GM23338 (cell line): ENCODE results near the gene CYP46A1. TPM values are rescaled to one million over a fixed set of nuclear protein-coding genes. Genes with fewer than 3 reads are reported as not detected.

Experiments
- ATAC-seq: fragments of 200-7000 bp; cut with Tn5 transposase; 3 replicates; pipeline ENCODE4 v1.9.1; 2020
- DNase-seq: peaks from one replicate; pipeline ENCODE4 v3.0.0-alpha.2; 2015; ENCODE audit warnings: low spot score
- H2AFZ ChIP-seq: fragments of 200-600 bp; sonication (generic); 2 replicates; pipeline ENCODE4 v1.8.0; 2016; ENCODE audit warnings: antibody characterized with exemption, mild to moderate bottlenecking, moderate library complexity
- H3F3A ChIP-seq: fragments of 200-600 bp; sonication (generic); replicated peaks from 2 replicates; pipeline ENCODE4 v1.8.0; 2017; ENCODE audit warnings: antibody characterized with exemption, mixed run types, low read depth
- H3K27ac ChIP-seq: fragments of 200-600 bp; sonication (generic); 2 replicates; pipeline ENCODE4 v1.6.1; 2016; ENCODE audit warnings: low read depth
- H3K27me3 ChIP-seq: fragments of 200-600 bp; sonication (generic); 2 replicates; pipeline ENCODE4 v1.8.0; 2016; ENCODE audit warnings: mild to moderate bottlenecking, mixed run types, moderate library complexity; ENCODE audit not compliant: insufficient read depth
- H3K36me3 ChIP-seq: fragments of 200-600 bp; sonication (generic); 2 replicates; pipeline ENCODE4 v1.8.0; 2016; ENCODE audit warnings: mild to moderate bottlenecking; ENCODE audit not compliant: insufficient read depth
- H3K4me1 ChIP-seq: fragments of 200-600 bp; sonication (generic); 2 replicates; pipeline ENCODE4 v1.8.0; 2016; ENCODE audit warnings: mild to moderate bottlenecking, moderate library complexity; ENCODE audit not compliant: insufficient read depth
- H3K4me2 ChIP-seq: fragments of 200-600 bp; sonication (generic); 2 replicates; pipeline ENCODE4 v1.7.1; 2017; ENCODE audit warnings: mixed run types
- H3K4me3 ChIP-seq: fragments of 200-600 bp; sonication (generic); 2 replicates; pipeline ENCODE4 v1.6.1; 2016; ENCODE audit warnings: mixed run types
- H3K79me2 ChIP-seq: fragments of 200-600 bp; sonication (generic); replicated peaks from 2 replicates; pipeline ENCODE4 v1.8.0; 2017; ENCODE audit warnings: mild to moderate bottlenecking; ENCODE audit not compliant: insufficient read depth
- H3K9me2 ChIP-seq: fragments of 200-600 bp; sonication (generic); 2 replicates; pipeline ENCODE4 v1.8.0; 2017; ENCODE audit not compliant: insufficient read depth
- H4K20me1 ChIP-seq: fragments of 200-600 bp; sonication (generic); replicated peaks from 2 replicates; pipeline ENCODE4 v1.8.0; 2017; ENCODE audit warnings: mild to moderate bottlenecking; ENCODE audit not compliant: insufficient read depth
- H3K27ac Mint-ChIP-seq: 2 replicates; pipeline ENCODE4 v1.8.0; 2020; ENCODE audit warnings: inconsistent platforms, mild to moderate bottlenecking, moderate library complexity, mixed read lengths
- H3K27me3 Mint-ChIP-seq: 3 replicates; pipeline ENCODE4 v1.8.0; 2022; ENCODE audit warnings: low read depth, mild to moderate bottlenecking, moderate library complexity, mixed read lengths, inconsistent platforms; ENCODE audit not compliant: insufficient read depth, poor library complexity
- H3K36me3 Mint-ChIP-seq: 3 replicates; pipeline ENCODE4 v1.8.0; 2021; ENCODE audit warnings: low read depth, mild to moderate bottlenecking, inconsistent platforms, moderate library complexity, mixed read lengths
- H3K4me1 Mint-ChIP-seq: 3 replicates; pipeline ENCODE4 v1.8.0; 2020; ENCODE audit warnings: mild to moderate bottlenecking, inconsistent platforms, mixed read lengths
- H3K4me3 Mint-ChIP-seq: 3 replicates; pipeline ENCODE4 v1.8.0; 2021; ENCODE audit warnings: moderate library complexity, mild to moderate bottlenecking, inconsistent platforms, mixed read lengths
- H3K9me3 Mint-ChIP-seq: 3 replicates; pipeline ENCODE4 v1.8.0; 2020; ENCODE audit warnings: moderate library complexity, mild to moderate bottlenecking, inconsistent platforms, mixed read lengths
- EZH2 ChIP-seq: fragments of 200-600 bp; sonication (generic); IDR thresholded peaks from one replicate; pipeline ENCODE4 v1.8.0; 2017; ENCODE audit warnings: antibody characterized with exemption, mild to moderate bottlenecking, low read depth; ENCODE audit not compliant: unreplicated experiment
- EZH2phosphoT487 ChIP-seq: fragments of 200-600 bp; sonication (generic); IDR thresholded peaks from one replicate; pipeline ENCODE4 v1.8.1; 2018; ENCODE audit warnings: antibody characterized with exemption; ENCODE audit not compliant: unreplicated experiment
- NANOG ChIP-seq: IDR thresholded peaks from 2 replicates; pipeline ENCODE4 v1.6.1; 2016; ENCODE audit warnings: antibody characterized with exemption, borderline replicate concordance
- STAT1 ChIP-seq: IDR thresholded peaks from one replicate; pipeline ENCODE4 v1.6.1; 2016; ENCODE audit warnings: antibody characterized with exemption; ENCODE audit not compliant: unreplicated experiment
- ZNF114 ChIP-seq: fragments of 250-450 bp; sonication (Bioruptor Pico); IDR thresholded peaks from 2 replicates; pipeline ENCODE4 v1.5.0; 2020; ENCODE audit warnings: mild to moderate bottlenecking, moderate library complexity
- ZNF331 ChIP-seq: fragments of 250-450 bp; sonication (Bioruptor Pico); IDR thresholded peaks from 2 replicates; pipeline ENCODE4 v1.5.0; 2020; ENCODE audit warnings: low read depth, mild to moderate bottlenecking, moderate library complexity
- polyA plus RNA-seq: library from polyadenylated mRNA; unstranded; fragments of >200 nt; fragmentation: Nextera tagmentation; extraction: Ambion mirVana; gene quantifications from 2 replicates; pipeline ENCODE4 v1.2.1, GENCODE V29; 2016
- total RNA-seq: library from RNA; depleted of rRNA; stranded (reverse); fragments of >200 nt; shearing (Covaris generic); gene quantifications from 2 replicates; pipeline ENCODE4 v1.2.3, GENCODE V29; 2014
- TF ChIP-seq, protein P1 (sequence below), 2 experiments: fragments of 200-600 bp in 1 of 2; sonication (generic) in 1 of 2; conservative IDR thresholded peaks; 2 replicates each; pipeline versions ENCODE4 v1.5.1 to v1.6.1; 2016 to 2017; ENCODE audit warnings: antibody characterized with exemption in 2 of 2, low read depth in 2 of 2, mild to moderate bottlenecking in 2 of 2, moderate library complexity in 1 of 2
- TF ChIP-seq, protein P2 (sequence below): fragments of 250-450 bp; sonication (Bioruptor Pico); IDR thresholded peaks from 2 replicates; pipeline ENCODE4 v1.5.0; 2020; ENCODE audit warnings: mild to moderate bottlenecking, moderate library complexity

The CYP46A1 gene
- total and polyA plus RNA-seq, 2 experiments from 2014 or later = 0.59 to 0.66 TPM

DNA sequence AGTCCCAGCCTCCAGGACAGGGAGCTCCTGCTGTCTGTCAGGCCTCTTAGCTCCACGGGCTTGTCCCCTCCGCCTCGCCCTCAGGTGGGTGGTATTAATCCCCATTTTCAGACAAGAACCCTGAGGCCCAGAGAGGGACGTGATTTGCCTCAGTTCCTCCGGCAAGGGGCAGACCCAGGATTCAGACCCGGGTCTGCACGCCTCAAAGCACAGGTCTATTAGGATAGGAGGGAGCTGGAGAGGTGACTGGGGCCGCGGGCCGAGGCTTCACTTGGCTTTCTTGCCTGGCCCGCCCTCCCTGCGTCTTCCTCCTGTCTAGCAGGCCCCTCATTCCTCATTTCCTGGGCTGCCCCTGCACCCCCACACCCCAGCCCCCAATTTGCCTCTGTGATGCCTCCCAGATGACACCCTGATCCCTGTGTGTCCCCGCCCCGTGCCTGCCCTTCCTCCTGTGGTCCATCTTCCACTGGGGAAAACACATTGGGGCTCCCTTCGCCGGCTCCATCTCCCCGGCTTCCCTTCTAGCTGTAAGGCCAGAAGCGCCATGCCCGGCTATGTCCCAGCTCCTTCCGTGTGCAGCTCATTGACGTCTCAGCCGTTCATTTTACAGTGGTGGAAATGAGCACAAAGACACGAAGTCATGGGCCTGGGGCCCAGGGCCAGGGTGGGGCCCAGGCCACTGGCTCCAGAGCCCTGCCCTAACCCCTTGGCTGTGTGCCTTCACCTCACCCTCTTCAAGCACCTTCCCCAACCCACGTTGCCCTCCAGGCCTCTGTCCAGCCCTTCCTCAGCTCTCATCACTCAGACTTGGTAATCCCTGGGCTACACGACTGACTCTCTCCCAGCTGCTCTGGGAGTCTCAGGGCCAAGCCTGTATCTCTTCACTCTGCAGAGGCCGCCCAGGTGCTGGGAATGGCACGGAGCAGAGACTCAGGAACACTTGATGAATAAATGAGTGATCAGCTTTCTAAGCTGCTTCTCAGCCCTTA is 15.5 kb upstream of the CYP46A1 start:
- Mint-ChIP-seq H3K4me3 (no peak overlapping the region), H3K27me3 (peaks cover 15% of the 10 kb centered on the region), H3K36me3 (no peaks in the 10 kb centered on the region), H3K9me3 (no peaks in the 10 kb centered on the region), H3K27ac (peak overlapping the region; percentile 83), H3K4me1 (peaks cover 59% of the 10 kb centered on the region)
- no peak overlapping the region for H2AFZ ChIP-seq
- peaks cover 4% of the 10 kb centered on the region; the same call in 1 of the 2 replicates for H3F3A ChIP-seq
- H3K4me1 ChIP-seq = peaks cover 42% of the 10 kb centered on the region
- no peaks in the 10 kb centered on the region for H3K36me3 ChIP-seq
- no peaks in the 10 kb centered on the region for H4K20me1 ChIP-seq
- H3K79me2 ChIP-seq = no peaks in the 10 kb centered on the region
- no peak overlapping the region for H3K4me2 ChIP-seq
- no peaks in the 10 kb centered on the region for H3K9me2 ChIP-seq
- no peak for TF ChIP-seq ZNF114 (CRISPR knock-in tag)
- TF ChIP-seq STAT1 = no peak
- TF ChIP-seq EZH2phosphoT487 = no peak
- TF ChIP-seq ZNF331 = no peak
- TF ChIP-seq, protein P1, sequence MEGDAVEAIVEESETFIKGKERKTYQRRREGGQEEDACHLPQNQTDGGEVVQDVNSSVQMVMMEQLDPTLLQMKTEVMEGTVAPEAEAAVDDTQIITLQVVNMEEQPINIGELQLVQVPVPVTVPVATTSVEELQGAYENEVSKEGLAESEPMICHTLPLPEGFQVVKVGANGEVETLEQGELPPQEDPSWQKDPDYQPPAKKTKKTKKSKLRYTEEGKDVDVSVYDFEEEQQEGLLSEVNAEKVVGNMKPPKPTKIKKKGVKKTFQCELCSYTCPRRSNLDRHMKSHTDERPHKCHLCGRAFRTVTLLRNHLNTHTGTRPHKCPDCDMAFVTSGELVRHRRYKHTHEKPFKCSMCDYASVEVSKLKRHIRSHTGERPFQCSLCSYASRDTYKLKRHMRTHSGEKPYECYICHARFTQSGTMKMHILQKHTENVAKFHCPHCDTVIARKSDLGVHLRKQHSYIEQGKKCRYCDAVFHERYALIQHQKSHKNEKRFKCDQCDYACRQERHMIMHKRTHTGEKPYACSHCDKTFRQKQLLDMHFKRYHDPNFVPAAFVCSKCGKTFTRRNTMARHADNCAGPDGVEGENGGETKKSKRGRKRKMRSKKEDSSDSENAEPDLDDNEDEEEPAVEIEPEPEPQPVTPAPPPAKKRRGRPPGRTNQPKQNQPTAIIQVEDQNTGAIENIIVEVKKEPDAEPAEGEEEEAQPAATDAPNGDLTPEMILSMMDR (conservative IDR thresholded peaks at IDR 0.05; ENCODE audit: low read depth in 2 of 2) = no peak
- no peak for TF ChIP-seq NANOG
- H3K27ac ChIP-seq = no peak overlapping the region
- H3K4me3 ChIP-seq = no peak overlapping the region
- DNase-seq (no peak), ATAC-seq (no peak)
- no peaks in the 10 kb centered on the region for H3K27me3 ChIP-seq

DNA sequence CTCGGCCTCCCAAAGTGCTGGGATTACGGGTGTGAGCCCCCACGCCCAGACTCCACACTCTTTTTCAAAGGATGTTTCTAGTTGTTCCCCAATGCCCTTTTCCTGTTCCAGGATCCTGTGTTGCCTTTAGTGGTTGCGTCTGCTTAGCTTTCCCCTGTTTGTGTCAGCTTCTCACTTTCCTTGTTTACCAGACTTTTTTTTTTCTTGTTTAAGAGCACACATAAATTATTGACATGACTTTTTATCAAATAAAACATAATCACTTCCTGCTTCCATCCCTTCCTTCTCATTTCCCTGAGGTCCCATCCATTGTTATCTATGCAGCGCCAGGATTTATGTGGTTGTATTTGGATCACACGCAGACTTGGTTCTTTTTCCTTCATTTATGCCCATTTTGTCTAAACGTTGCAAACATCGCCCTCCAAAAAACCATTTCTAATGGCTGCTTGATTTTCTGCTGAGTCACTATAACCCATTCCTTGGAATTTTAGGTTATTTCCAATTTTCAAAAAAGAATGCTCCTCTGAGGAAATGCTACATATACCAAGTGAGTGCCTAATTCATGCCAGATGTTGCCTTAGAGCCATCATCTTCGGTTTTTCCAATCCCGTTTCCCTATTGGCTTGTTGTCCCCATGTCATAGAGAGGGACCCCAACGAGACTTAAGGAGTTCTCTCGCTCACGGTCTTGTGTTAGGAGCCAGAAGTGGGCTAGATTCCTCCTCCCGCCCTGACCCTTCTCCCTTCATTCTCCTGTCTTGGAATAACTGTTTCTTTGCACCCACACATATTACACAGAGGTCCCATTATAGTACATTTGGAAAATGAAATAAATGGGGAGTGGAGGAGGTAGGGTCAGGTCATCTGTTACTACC is 13.5 kb upstream of the CYP46A1 start:
- ATAC-seq = no peak
- H3K4me2 ChIP-seq = peak overlapping the region; percentile 69
- no peaks in the 10 kb centered on the region for H3K36me3 ChIP-seq
- no peaks in the 10 kb centered on the region for H3K27me3 ChIP-seq
- Mint-ChIP-seq H3K4me3 (no peak overlapping the region), H3K27me3 (peaks cover 13% of the 10 kb centered on the region), H3K36me3 (no peaks in the 10 kb centered on the region), H3K27ac (peak overlapping the region; percentile 11; the same call in 1 of the 2 replicates), H3K4me1 (peaks cover 51% of the 10 kb centered on the region), H3K9me3 (no peaks in the 10 kb centered on the region)
- H3F3A ChIP-seq = no peaks in the 10 kb centered on the region; the same call in 1 of the 2 replicates
- H3K9me2 ChIP-seq = no peaks in the 10 kb centered on the region
- H2AFZ ChIP-seq = no peak overlapping the region
- H4K20me1 ChIP-seq = no peaks in the 10 kb centered on the region
- H3K4me3 ChIP-seq = no peak overlapping the region
- no peak overlapping the region for H3K27ac ChIP-seq
- no peak for DNase-seq
- peaks cover 31% of the 10 kb centered on the region for H3K4me1 ChIP-seq
- H3K79me2 ChIP-seq = no peaks in the 10 kb centered on the region
- TF ChIP-seq STAT1 = no peak
- TF ChIP-seq EZH2 = no peak
- TF ChIP-seq, protein P1 (conservative IDR thresholded peaks at IDR 0.05; ENCODE audit: low read depth in 2 of 2) = no peak
- TF ChIP-seq, protein P2, sequence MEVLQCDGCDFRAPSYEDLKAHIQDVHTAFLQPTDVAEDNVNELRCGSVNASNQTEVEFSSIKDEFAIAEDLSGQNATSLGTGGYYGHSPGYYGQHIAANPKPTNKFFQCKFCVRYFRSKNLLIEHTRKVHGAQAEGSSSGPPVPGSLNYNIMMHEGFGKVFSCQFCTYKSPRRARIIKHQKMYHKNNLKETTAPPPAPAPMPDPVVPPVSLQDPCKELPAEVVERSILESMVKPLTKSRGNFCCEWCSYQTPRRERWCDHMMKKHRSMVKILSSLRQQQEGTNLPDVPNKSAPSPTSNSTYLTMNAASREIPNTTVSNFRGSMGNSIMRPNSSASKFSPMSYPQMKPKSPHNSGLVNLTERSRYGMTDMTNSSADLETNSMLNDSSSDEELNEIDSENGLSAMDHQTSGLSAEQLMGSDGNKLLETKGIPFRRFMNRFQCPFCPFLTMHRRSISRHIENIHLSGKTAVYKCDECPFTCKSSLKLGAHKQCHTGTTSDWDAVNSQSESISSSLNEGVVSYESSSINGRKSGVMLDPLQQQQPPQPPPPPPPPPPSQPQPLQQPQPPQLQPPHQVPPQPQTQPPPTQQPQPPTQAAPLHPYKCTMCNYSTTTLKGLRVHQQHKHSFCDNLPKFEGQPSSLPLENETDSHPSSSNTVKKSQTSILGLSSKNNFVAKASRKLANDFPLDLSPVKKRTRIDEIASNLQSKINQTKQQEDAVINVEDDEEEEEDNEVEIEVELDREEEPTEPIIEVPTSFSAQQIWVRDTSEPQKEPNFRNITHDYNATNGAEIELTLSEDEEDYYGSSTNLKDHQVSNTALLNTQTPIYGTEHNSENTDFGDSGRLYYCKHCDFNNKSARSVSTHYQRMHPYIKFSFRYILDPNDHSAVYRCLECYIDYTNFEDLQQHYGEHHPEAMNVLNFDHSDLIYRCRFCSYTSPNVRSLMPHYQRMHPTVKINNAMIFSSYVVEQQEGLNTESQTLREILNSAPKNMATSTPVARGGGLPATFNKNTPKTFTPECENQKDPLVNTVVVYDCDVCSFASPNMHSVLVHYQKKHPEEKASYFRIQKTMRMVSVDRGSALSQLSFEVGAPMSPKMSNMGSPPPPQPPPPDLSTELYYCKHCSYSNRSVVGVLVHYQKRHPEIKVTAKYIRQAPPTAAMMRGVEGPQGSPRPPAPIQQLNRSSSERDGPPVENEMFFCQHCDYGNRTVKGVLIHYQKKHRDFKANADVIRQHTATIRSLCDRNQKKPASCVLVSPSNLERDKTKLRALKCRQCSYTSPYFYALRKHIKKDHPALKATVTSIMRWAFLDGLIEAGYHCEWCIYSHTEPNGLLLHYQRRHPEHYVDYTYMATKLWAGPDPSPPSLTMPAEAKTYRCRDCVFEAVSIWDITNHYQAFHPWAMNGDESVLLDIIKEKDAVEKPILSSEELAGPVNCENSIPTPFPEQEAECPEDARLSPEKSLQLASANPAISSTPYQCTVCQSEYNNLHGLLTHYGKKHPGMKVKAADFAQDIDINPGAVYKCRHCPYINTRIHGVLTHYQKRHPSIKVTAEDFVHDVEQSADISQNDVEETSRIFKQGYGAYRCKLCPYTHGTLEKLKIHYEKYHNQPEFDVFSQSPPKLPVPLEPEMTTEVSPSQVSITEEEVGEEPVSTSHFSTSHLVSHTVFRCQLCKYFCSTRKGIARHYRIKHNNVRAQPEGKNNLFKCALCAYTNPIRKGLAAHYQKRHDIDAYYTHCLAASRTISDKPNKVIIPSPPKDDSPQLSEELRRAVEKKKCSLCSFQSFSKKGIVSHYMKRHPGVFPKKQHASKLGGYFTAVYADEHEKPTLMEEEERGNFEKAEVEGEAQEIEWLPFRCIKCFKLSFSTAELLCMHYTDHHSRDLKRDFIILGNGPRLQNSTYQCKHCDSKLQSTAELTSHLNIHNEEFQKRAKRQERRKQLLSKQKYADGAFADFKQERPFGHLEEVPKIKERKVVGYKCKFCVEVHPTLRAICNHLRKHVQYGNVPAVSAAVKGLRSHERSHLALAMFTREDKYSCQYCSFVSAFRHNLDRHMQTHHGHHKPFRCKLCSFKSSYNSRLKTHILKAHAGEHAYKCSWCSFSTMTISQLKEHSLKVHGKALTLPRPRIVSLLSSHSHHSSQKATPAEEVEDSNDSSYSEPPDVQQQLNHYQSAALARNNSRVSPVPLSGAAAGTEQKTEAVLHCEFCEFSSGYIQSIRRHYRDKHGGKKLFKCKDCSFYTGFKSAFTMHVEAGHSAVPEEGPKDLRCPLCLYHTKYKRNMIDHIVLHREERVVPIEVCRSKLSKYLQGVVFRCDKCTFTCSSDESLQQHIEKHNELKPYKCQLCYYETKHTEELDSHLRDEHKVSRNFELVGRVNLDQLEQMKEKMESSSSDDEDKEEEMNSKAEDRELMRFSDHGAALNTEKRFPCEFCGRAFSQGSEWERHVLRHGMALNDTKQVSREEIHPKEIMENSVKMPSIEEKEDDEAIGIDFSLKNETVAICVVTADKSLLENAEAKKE (CRISPR knock-in tag) = no peak
